Caki2 (cell line): ENCODE results near the gene FOSL1. TPM values are rescaled to one million over a fixed set of nuclear protein-coding genes. Genes with fewer than 3 reads are reported as not detected.

Source experiments
- DNase-seq: peaks from one replicate; pipeline ENCODE4 v3.0.0-alpha.2; 2015; ENCODE audit warnings: low read depth
- in situ Hi-C: cut with HindIII; loops from 2 replicates; pipeline ENCODE4 v1.10.0; 2016; ENCODE audit warnings: low sequenced_read_pairs, low pct_unique_long_range_greater_than_20kb, mixed read lengths
- total RNA-seq: library from RNA; depleted of rRNA; stranded (reverse); fragments of >200 nt; shearing (Covaris generic); gene quantifications from 2 replicates; pipeline ENCODE4 v1.2.3, GENCODE V29; 2014; ENCODE audit warnings: low replicate concordance

The FOSL1 gene
- total RNA-seq, 1 experiment from 2014 or later, result 67.3 TPM

DNA sequence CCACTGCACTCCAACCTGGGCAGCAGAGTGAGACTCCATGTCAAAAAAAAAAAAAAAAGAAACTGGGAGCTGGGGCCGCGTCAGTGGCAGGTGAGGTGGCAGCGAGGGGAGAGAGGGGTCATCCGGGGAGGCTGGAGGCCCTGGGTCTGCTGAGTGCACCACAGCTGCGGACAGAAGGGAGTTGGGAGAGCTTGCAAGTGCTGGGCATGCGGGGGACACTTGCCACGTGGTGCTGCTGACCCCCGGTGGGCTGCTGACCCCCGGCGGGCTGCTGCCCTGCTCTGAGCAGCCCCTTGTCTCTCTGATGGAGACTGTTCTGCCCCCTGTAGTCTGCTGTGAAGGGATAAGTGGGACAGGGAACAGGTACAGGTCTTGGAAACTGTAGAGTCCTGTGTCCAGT is 21.7 kb upstream of the FOSL1 start:
- in situ Hi-C loops, result no loop called here

DNA sequence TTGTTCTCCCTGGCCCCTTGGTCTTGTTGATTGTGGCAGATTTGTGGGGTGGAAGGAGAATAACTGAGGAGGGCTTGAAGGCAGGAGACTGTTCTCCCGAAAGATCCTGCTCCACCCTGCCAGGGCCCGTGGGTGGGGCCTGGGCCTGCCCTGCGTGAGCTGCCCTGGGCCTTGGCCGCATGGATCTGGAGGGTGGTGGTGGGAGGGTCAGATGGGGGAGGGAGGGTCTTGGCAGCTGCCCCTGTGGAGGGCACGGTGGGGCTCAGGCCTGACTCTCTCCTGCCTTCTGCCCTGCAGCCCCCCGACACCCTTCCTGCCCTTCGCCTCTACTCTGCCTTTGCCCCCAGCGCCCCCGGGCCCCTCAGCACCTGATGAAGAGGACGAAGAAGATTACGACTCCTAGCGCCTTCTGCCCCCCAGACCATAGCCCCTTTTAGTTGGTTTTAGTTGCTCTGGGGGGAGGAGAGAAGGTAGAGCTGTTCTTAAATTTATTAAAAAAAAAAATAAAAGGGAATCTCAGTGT is 20.9 kb upstream of the FOSL1 start:
- no peak for DNase-seq
- in situ Hi-C loops, result no loop called here

More for the DNA sequence above, 21.7 kb upstream of the FOSL1 start:
- DNase-seq, result no peak

DNA sequence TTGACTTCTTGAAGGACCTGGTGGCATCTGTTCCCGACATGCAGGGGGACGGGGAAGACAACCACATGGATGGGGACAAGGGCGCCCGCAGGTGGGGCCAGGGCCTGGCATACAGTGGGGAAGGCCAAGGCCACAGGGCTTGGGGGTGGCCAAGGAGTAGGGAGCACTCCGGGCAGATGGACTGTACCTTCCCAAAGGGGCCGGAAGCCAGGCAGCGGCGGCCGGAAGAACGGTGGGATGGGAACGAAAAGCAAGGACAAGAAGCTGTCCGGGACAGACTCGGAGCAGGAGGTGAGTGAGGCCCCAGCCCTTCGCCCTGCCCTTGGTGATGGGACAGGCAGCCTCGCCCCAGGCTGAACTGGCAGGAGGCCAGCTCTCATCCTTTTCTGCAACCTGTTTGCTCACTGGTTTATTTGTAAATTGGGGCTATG is 20.2 kb upstream of the FOSL1 start:
- in situ Hi-C loops, result no loop called here
- DNase-seq, result no peak

DNA sequence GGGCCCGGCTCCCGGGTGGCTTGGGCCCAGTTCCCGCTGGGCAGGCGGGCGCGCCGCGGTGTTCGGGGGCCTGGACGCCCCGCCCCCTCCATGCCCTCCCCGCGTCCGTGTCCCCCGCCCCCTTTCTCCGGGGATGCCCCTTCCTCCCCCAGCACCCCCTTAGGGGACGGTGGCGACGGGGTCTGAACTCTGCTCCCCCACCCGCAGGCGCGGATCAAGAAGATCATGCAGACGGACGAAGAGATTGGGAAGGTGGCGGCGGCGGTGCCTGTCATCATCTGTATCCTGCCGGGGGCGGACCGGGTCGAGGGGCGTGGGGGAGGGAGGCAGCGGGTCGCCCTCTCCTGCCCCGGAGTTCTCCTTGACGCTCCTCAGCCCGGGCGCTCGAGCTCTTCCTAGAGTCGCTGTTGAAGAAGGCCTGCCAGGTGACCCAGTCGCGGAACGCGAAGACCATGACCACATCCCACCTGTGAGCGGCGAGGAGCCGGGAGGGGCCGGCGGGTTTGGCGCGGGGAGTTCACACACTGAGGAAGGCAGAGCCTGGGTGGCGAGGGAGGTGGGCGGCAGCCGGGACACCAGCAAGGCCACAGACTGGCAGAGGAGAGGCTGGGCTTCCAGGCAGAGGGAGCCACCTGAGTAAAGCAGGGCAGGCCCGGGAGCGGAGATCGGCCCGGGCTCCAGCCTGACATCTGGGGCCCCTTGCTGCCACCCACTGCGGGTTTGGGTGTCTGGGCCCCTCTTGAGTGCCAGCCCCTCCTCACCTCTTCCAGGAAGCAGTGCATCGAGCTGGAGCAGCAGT is 19.6 kb upstream of the FOSL1 start:
- in situ Hi-C loops, result no loop called here
- DNase-seq, result no peak

DNA sequence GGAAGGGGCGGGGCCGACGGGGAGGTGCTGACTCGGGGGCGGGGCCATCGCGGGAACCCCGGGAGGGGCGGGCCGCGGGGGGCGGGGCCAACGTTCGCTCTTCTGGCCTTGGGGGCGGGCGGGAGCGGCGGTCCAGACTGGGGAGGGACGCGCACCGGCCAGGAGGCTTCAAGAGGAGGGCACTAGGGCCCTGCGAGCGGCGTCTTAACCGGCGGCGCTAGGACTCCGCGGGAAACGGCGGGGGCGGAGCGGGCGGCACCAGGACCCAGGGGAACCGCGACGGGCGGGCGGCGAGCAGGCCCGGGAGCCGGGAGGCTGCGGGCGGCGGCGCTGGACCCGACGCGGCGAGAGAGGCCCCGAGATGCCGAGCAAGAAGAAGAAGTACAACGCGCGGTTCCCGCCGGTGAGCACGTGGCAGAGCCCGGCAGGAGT is 19.0 kb upstream of the FOSL1 start, which contains the start of gene DRAP1:
Gene DRAP1, plus strand, starts transcription at position 286 of the 432 bp plus-strand sequence. Its CDS starts 76 bp downstream, at position 362.
- in situ Hi-C loops, result no loop called here
- peak; percentile 88 for DNase-seq

DNA sequence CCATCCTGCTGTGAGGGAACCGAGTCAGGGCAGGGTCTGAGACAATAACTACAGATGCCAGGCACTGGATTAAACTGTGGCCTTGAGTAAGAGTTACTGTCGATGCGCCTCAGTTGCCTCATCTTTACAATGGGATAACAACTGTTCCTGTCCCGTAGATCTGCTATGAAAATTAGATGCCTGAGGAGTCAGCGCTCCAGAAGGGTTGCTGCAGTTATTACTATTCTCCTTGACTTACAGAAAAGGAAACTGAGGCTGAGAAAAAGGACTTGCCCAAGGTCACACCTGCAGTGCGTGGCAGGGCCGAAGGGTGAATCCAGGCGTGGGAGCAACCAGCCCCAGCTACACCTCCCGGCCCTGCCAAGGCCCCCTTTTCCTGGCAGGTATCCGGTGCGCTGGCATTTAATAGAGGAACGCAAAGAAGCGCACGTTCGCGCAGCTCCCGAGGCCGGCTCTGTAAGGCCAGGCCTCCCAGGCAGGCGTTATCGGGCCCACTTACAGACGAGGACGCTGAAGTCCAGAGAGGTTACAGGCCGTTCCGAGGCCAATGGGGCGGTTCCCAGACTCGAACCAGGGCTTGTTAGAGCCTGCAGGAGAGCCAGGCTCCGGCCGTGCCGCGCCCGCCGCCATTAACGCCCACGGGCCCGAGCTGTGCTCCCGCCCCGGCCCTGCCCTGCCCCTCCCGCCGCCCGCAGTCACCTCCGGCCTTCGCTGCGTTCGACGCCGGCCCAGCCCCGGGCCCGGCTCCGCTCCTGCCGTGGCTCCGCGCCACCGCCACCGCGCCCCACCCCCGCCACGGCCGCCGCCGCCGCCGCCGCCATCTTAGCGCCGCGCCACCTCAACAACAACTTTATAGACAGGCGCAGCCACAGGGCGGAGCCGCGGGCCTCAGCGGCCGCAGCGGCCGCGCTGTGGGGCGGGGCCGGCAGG is 18.3 kb upstream of the FOSL1 start, which contains the start of gene C11orf68:
Gene C11orf68, minus strand, starts transcription at position 852 of the 930 bp plus-strand sequence. Its CDS starts 31 bp downstream, at position 821.
- DNase-seq, result no peak
- in situ Hi-C loops, result no loop called here

DNA sequence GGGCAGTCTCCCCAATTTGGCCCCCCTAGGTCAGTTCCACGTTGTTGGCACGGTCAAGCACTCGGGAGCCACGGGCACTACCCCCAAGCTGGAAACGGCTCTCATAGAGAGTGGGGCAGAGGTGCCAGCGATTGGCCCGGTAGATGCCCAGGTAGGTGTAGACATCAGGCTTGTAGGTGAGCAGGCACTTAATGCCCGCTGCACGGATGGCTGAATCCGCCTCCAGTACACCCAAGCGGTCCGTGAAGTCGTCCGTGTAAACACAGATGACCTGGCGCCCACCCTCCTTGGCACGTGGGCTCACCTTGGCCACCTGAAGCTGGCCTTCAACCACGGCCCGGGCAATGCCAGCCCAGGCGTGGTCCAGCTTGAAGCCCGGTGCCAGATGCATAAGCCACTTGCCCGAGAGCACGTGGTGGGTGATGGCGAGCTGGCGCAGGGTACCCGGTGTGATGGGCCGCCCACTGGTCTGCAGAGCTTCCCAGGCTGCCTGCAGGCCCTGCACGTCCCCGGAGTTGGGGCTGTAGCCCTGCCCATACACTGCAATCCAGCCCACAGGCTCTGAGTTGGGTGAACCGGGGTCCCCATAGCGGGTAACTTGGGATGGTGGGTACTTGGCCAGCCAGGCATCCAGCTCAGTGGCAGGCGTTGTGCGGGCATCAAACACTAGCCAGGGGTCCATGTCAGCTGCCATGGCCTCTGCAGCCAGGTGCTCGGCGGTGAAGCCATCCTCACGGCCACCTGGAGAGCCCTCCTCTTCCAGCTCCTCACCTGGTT is 17.4 kb upstream of the FOSL1 start:
- DNase-seq, result peak; percentile 49
- in situ Hi-C loops, result no loop called here

DNA sequence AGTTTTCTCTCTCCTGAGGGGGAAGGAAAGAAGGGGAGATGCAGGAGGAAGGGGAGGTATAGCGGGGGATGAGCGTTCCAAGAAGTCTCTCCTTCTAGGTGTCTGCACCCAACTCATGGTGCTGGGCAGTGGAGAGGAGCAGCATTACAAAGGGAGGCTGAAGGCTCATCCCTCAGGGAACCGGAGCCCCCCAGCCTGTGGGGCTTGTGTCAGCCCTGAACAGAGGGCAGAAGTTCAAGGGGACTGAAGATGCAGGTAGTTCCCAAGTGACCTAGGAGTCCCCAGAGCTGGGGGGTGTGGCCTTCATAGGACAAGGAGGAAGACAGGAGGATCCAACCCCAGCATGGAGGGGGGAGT is 16.9 kb upstream of the FOSL1 start:
- DNase-seq, result peak; percentile 31
- in situ Hi-C loops, result no loop called here

DNA sequence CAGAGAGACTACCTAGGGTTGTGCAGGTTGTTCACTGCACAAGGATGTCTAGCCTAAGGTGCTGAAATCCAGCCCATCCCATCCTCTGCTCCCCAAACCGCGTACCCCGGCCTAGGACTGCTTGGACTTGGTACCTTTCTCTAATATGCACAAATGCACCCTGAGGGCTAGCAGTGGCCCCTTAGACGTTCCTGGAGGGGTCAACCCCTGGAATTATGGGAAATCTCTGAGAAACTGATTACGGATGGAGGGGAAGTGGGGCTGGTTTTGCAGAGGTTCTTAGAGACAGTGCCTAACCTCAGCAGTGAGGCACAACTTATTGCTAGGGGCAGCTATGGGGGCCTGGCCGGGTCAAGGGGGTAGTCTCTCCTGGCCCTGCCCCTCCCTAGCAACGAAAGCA is 16.2 kb upstream of the FOSL1 start:
- in situ Hi-C loops, result no loop called here
- DNase-seq, result no peak

DNA sequence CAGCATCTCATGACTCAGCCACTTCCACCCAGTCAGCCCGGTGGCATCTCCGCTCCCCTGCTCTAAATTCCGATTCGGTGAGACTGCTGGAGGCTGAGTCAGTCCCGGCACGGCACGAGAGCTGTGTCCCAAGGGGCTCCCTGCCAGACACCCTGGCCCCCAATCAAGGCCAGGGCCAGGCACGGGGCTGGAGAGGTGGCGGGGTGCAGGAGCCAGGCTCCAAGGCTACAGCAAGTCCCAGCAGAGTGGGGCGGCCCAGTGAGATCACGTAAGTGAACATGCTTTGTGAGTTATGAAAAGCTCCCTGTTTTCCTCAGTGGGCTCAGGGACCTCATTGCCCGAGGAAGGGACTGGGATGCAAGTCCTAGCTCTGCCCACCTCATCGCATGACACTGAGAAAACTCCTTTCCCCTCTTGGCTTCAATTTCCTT is 15.6 kb upstream of the FOSL1 start:
- DNase-seq, result peak; percentile 90
- in situ Hi-C loops, result no loop called here

DNA sequence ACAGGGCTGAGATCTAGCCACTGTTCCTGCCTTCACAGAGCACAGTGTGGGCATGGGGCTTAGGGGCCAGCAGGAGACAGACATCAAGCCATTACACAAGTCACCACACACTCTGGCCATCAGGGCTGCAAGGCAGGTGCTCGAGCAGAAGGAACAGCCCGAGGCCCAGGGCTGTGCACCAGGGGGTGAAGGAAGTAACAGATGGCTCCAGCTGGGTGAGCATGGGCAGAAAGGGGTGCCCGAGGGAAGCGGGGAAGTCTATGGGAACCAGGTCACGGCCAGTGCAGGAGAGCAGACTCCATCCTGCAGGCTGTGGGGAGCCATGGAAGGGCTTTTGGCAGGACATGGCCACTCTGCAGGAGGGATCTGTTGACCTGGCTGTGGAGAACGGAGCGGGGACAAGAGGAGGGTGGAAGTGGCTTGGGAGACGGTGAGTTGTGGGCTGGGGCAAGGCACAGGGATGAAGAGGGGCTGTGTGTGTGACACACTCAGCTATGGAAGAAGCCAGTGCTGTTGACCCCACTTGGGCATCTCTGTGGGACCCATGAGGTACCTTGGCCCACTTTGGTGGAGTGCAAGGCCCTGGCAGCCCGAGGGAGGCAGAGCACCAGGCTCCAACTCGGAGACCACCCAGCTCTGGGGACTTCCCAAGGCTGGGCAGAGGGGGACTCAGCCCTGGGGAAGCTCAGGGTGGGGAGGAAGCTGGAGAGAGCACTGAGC is 15.1 kb upstream of the FOSL1 start:
- in situ Hi-C loops, result no loop called here
- DNase-seq, result no peak

DNA sequence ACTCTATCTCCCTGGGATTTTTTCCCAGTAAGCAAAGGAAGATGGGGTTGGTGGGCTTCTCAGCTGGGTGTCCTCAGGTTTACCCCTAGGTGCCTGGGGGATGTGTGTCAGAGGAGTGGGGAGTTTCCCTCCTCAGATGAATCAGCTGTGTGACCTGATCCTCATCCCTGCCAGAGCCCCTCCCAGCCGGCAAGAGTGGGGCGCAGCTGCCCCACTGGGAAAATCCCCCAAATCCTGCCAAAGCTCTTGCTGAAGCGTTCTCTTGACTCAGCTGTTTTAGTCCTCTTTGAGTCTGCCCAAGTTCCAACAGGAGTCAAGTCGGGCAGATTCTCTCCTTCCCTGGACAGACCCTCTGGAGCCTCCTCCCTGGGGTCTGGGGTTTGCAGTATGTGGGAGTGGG is 12.7 kb upstream of the FOSL1 start:
- in situ Hi-C loops, result no loop called here
- peak; percentile 31 for DNase-seq

DNA sequence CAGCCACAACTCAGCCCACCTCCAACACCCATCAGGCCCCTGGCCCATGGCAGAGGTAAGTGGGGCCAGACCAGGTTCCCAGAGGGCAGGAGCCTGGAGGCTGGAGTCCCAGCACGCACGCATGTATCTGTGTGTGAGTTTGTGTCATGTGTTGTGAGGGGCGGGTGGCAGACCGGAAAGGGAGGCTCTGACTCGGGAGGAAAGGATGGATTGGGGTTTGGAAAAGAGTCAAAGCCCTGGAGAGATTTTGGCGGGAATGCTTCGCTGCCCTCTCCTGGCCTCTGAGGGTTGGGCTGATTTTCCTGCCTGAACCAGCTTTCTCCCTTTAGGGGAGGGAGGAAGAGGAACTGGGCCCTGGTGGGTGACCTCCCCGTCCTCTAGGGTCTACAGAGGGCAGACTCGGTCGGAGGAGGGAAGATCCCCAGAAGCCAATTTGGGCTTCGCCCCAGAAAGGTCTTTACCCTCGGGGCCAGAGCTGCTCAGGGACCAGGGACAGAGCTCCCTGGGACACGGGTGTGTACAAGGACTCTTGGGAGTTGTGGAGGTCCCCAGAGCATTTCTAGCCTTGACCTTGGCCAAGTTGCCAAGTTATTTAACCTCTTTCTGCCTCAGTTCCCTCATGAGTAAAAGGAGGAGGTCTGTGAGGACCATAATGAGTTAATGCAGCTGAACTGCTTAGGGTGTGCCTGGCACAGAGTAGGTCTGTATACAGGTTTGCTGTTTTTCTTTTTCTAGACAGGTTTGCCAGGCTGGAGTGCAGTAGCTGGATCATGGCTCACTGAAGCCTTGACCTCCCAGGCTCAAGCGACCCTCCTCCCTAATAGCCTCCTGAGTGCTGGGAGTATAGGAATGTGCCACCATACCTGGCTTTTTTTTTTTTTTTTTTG is 11.7 kb upstream of the FOSL1 start:
- in situ Hi-C loops, result no loop called here
- DNase-seq, result peak; percentile 86

DNA sequence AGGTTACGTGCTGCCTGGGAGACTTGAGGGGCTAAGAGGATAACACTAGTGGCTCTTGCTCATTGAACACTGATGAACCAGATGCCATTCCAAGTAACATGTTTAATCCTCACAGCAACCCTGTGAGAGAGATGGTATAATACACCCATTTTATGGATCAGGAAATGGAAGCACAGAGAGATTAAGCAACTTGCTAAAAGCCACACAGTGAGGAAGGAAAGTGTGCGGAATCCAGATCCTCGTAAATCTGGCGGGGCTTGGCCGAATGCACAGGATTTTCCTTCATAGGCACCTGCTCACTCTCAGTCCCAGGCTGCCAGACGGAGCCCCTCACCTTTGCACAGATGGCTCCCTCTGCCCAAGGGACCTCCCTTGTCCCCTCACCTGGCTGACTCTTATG is 7.7 kb upstream of the FOSL1 start:
- in situ Hi-C loops, result no loop called here
- DNase-seq, result no peak

DNA sequence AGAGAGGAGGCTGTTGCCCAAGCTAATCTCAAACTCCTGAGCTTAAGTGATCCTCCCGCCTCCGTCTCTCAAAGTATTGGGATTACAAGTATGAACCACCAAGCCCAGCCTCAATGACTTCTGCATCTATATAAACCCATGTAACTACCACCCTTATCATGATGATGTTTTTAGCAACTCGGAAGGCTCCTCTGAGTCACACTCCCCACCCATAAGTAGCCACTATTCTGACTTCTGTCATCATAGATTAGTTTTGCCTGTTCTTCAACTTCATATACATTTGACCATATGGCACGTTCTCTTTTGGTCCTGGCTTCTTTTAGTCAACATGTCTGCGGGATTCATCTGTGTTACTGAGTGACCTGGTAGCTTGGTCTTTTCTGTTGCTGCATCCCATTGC is 6.4 kb upstream of the FOSL1 start:
- in situ Hi-C loops, result no loop called here
- DNase-seq, result no peak

DNA sequence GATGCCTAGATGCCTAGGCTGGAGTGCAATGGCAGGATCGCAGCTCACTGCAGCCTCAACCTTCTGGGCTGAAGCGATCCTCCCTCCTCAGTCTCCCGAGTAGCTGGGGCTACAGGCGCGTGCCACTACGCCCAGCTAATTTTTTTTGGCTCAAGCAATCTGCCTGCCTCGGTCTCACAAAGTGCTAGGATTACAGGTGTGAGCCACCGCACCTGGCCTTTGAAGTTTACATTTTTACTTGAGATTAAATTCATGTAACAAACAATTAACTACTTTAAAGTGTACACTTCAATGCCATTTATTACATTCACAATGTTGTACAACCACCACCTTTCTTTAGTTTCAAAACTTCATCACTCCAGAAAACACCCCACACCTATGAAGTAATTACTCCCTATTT is 3.5 kb upstream of the FOSL1 start:
- in situ Hi-C loops, result no loop called here
- DNase-seq, result no peak

DNA sequence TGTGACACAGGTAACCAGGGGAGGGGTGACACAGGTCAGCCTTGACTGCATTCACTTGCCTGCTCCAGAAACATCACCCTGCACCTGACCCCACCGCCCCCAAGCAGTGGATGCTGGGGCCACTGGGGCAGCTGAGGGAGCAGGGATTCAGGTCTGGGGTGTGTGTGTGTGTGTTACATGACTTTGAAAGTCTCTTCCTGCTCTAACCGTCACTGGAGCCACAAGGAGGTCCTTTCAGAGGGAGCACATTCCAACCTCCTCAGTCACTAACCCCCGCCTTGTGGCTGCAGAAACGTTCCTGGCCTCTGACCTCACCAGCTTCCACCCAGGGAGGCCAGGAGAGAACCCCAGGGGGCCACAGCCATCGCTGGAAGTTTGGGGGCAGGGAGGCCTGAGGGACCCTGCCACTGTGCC is 2.9 kb upstream of the FOSL1 start:
- in situ Hi-C loops, result no loop called here
- peak; percentile 89 for DNase-seq
